Smooth muscle cell of bladder (primary cell): ENCODE results near the gene KRTAP9-9. TPM values are rescaled to one million over a fixed set of nuclear protein-coding genes. Genes with fewer than 3 reads are reported as not detected.

ENCODE experiments used
- total RNA-seq: library from RNA; depleted of rRNA; stranded (reverse); fragments of >200 nt; gene quantifications from 2 replicates; pipeline ENCODE4 v1.2.3, GENCODE V29; 2014

The KRTAP9-9 gene
- not detected in 2 replicates for total RNA-seq

DNA sequence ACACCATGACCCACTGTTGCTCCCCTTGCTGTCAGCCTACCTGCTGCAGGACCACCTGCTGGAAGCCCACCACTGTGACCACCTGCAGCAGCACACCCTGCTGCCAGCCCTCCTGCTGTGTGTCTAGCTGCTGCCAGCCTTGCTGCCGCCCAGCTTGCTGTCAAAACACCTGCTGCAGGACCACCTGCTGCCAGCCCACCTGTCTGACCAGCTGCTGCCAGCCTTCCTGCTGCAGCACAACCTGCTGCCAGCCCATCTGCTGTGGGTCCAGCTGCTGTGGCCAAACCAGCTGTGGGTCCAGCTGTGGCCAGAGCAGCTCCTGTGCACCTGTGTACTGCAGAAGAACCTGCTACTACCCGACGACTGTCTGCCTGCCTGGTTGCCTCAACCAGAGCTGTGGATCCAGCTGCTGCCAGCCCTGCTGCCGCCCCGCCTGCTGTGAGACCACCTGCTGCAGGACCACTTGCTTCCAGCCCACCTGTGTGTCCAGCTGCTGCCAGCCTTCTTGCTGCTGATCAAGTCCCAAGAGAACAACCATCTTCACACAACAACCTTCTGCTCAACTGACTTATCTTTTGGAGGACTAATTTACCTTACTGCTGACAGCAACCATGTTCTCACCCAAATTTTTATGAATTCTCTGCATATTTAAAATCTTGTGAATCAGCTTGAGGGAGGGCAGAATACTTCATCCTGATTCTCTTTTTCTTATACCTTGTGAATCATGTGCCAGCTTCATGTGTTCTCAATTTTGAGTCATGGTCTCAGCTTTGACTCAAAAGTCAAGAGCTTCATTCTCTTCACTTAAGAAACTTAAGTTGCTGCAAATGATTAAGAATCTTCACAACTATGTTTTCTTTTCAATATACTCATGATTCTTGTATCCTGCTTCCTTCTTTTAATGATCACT lies at the start of gene KRTAP9-9:
KRTAP9-9 (plus strand) TSS at position 4 of the 910 bp plus-strand sequence.

DNA sequence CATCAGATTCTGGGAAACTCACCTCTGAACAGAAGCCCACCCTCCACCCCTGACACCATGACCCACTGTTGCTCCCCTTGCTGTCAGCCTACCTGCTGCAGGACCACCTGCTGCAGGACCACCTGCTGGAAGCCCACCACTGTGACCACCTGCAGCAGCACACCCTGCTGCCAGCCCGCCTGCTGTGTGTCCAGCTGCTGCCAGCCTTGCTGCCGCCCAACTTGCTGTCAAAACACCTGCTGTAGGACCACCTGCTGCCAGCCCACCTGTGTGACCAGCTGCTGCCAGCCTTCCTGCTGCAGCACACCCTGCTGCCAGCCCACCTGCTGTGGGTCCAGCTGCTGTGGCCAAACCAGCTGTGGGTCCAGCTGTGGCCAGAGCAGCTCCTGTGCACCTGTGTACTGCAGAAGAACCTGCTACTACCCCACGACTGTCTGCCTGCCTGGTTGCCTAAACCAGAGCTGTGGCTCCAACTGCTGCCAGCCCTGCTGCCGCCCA lies 28.5 kb upstream of the KRTAP9-9 start, which contains the start of gene KRTAP9-2:
KRTAP9-2 (plus strand) TSS at position 51 of the 498 bp plus-strand sequence; CDS start at position 58, 7 bp downstream.

DNA sequence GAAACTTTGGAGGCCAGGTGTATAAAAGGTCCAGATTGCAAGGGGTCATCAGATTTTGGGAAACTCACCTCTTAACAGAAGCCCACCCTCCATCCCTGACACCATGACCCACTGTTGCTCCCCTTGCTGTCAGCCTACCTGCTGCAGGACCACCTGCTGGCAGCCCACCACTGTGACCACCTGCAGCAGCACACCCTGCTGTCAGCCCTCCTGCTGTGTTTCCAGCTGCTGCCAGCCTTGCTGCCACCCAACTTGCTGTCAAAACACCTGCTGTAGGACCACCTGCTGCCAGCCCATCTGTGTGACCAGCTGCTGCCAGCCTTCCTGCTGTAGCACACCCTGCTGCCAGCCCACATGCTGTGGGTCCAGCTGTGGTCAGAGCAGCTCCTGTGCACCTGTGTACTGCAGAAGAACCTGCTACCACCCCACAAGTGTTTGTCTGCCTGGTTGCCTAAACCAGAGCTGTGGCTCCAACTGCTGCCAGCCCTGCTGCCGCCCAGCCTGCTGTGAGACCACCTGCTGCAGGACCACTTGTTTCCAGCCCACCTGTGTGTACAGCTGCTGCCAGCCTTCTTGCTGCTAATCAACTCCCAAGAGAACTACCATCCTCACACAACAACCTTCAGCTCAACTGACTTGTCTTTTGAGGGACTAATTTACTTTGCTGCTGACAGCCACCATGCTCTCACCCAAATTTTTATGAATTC lies 22.6 kb upstream of the KRTAP9-9 start, which contains the start of gene KRTAP9-3:
KRTAP9-3 (plus strand) TSS at position 51 of the 707 bp plus-strand sequence; CDS start at position 104, 53 bp downstream.

DNA sequence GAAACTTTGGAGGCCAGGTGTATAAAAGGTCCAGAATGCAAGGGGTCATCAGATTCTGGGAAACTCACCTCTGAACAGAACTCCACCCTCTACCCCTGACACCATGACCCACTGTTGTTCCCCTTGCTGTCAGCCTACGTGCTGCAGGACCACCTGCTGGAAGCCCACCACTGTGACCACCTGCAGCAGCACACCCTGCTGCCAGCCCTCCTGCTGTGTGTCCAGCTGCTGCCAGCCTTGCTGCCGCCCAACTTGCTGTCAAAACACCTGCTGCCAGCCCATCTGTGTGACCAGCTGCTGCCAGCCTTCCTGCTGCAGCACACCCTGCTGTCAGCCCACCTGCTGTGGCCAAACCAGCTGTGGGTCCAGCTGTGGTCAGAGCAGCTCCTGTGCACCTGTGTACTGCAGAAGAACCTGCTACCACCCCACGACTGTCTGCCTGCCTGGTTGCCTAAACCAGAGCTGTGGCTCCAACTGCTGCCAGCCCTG lies 17.2 kb upstream of the KRTAP9-9 start, which contains the start of gene KRTAP9-8:
KRTAP9-8 (plus strand) TSS at position 51 of the 489 bp plus-strand sequence; CDS start at position 104, 53 bp downstream.

DNA sequence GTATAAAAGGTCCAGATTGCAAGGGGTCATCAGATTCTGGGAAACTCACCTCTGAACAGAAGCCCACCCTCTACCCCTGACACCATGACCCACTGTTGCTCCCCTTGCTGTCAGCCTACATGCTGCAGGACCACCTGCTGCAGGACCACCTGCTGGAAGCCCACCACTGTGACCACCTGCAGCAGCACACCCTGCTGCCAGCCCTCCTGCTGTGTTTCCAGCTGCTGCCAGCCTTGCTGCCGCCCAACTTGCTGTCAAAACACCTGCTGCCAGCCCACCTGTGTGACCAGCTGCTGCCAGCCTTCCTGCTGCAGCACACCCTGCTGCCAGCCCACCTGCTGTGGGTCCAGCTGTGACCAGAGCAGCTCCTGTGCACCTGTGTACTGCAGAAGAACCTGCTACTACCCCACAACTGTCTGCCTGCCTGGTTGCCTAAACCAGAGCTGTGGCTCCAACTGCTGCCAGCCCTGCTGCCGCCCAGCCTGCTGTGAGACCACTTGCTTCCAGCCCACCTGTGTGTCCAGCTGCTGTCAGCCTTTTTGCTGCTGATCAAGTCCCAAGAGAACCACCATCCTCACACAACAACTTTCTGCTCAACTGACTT lies 5.4 kb upstream of the KRTAP9-9 start, which contains the start of gene KRTAP9-4:
KRTAP9-4 (plus strand) TSS at position 51 of the 604 bp plus-strand sequence; CDS start at position 85, 34 bp downstream.

DNA sequence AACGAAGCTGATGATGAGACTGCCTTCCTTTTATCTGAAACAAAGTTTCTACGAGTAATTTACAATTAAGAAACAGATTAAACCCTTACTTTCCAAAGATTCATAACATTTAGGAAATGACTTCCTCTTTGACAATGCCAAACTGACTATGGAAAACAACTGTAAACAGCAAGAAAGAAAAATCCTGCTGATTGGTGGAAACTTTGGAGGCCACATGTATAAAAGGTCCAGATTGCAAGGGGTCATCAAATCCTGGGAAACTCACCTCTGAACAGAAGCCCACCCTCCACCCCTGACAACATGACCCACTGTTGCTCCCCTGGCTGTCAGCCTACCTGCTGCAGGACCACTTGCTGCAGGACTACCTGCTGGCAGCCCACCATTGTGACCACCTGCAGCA lies 9.9 kb downstream of the KRTAP9-9 start, which contains the start of gene KRTAP9-6:
KRTAP9-6 (plus strand) TSS at position 301 of the 400 bp plus-strand sequence; CDS start at position 301, 0 bp downstream.

DNA sequence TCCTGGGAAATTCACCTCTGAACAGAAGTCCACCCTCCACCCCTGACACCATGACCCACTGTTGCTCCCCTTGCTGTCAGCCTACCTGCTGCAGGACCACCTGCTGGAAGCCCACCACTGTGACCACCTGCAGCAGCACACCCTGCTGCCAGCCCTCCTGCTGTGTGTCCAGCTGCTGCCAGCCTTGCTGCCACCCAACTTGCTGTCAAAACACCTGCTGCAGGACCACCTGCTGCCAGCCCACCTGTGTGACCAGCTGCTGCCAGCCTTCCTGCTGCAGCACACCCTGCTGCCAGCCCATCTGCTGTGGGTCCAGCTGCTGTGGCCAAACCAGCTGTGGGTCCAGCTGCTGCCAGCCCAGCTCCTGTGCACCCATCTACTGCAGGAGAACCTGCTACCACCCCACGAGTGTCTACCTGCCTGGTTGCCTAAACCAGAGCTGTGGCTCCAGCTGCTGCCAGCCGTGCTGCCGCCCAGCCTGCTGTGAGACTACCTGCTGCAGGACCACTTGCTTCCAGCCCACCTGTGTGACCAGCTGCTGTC lies 20.5 kb downstream of the KRTAP9-9 start, which contains the start of gene KRTAP9-7:
KRTAP9-7 (plus strand) TSS at position 51 of the 543 bp plus-strand sequence; CDS start at position 51, 0 bp downstream.

DNA sequence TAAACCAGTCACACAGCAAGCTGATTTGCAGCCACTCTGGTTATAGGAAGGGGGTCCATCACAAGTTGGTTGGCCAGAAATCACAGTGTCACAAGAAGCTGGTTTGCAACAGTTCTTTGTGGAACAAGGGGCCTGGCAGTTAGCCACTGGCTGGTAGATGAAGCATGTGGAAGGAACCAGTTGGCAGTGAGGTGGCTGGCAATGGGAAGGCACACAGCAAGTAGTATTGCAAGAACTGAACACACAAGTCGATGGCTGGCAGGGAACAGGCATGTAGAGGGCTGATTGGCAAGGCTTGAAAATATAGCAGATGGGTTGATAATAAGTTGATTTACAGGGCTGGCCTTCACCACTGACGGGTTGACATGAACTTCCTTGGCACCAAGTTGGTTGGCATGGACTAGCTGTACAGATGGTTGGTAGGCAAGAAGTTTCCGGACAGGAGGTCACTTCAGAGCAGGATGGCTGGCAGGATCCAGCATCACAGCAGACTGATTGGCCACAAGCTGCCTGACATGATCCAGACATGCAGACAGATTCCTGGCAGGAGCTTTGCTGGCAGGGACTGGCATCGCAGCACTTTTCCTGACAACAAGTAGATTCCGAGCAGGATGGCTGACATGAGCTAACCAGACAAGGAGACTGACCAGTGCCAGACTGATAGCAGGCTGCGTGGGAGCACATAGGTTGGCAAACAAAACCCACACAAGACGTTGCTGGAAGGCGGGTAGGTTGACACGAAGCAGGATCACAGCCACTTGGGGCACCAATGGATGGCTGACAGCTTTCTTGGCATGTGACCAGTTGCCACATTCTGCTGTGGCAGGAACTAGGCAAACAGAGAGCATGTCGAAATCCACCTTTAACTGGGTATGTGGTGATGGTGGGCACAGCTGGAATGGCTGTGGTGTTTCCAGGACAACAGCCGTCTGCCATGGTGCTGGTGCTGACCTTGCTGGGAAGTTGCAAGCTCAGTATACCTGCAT lies 47.0 kb downstream of the KRTAP9-9 start, which contains the start of gene KRTAP29-1:
KRTAP29-1 (minus strand) TSS at position 936 of the 986 bp plus-strand sequence; CDS start at position 936, 0 bp downstream.

Other genes with a start within 250 kb of the KRTAP9-9 start
- not detected in 2 replicates for gene KRTAP3-1, start 246.3 kb upstream of the KRTAP9-9 start, total RNA-seq
- gene KRTAP1-5, start 228.2 kb upstream of the KRTAP9-9 start, total RNA-seq: 0.57 and 0.83 TPM in 2 replicates
- not detected in 2 replicates for gene KRTAP1-4, start 225.2 kb upstream of the KRTAP9-9 start, total RNA-seq
- gene KRTAP1-3, start 220.5 kb upstream of the KRTAP9-9 start, total RNA-seq: not detected in 2 replicates
- not detected in 2 replicates for gene KRTAP1-1, start 213.9 kb upstream of the KRTAP9-9 start, total RNA-seq
- not detected in 2 replicates for gene KRTAP2-1, start 208.1 kb upstream of the KRTAP9-9 start, total RNA-seq
- gene KRTAP2-2, start 200.2 kb upstream of the KRTAP9-9 start, total RNA-seq: not detected in 2 replicates
- not detected in 2 replicates for gene KRTAP2-3, start 195.3 kb upstream of the KRTAP9-9 start, total RNA-seq
- gene KRTAP2-4, start 189.5 kb upstream of the KRTAP9-9 start, total RNA-seq: not detected in 2 replicates
- gene KRTAP4-7, start 171.2 kb upstream of the KRTAP9-9 start, total RNA-seq: not detected in 2 replicates
- gene KRTAP4-8, start 157.2 kb upstream of the KRTAP9-9 start, total RNA-seq: not detected in 2 replicates
- not detected in 2 replicates for gene KRTAP4-16, start 153.2 kb upstream of the KRTAP9-9 start, total RNA-seq
- not detected in 2 replicates for gene KRTAP4-9, start 150.0 kb upstream of the KRTAP9-9 start, total RNA-seq
- not detected in 2 replicates for gene KRTAP4-11, start 137.0 kb upstream of the KRTAP9-9 start, total RNA-seq
- not detected in 2 replicates for gene KRTAP4-12, start 131.2 kb upstream of the KRTAP9-9 start, total RNA-seq
- gene KRTAP4-6, start 114.8 kb upstream of the KRTAP9-9 start, total RNA-seq: not detected in 2 replicates
- gene KRTAP4-5, start 105.6 kb upstream of the KRTAP9-9 start, total RNA-seq: not detected in 2 replicates
- gene KRTAP4-4, start 94.6 kb upstream of the KRTAP9-9 start, total RNA-seq: not detected in 2 replicates
- gene KRTAP4-3, start 87.2 kb upstream of the KRTAP9-9 start, total RNA-seq: not detected in 2 replicates
- gene KRTAP4-2, start 77.2 kb upstream of the KRTAP9-9 start, total RNA-seq: not detected in 2 replicates
- gene KRTAP4-1, start 70.5 kb upstream of the KRTAP9-9 start, total RNA-seq: not detected in 2 replicates
- gene KRTAP9-1, start 65.5 kb upstream of the KRTAP9-9 start, total RNA-seq: not detected in 2 replicates
- not detected in 2 replicates for gene KRTAP9-2, start 28.7 kb upstream of the KRTAP9-9 start, total RNA-seq
- not detected in 2 replicates for gene KRTAP9-3, start 22.9 kb upstream of the KRTAP9-9 start, total RNA-seq
- not detected in 2 replicates for gene KRTAP9-8, start 17.4 kb upstream of the KRTAP9-9 start, total RNA-seq
- not detected in 2 replicates for gene KRTAP9-4, start 5.7 kb upstream of the KRTAP9-9 start, total RNA-seq
- not detected in 2 replicates for gene KRTAP9-6, start 10.0 kb downstream of the KRTAP9-9 start, total RNA-seq
- gene KRTAP9-7, start 20.3 kb downstream of the KRTAP9-9 start, total RNA-seq: not detected in 2 replicates
- not detected in 2 replicates for gene KRTAP29-1, start 47.5 kb downstream of the KRTAP9-9 start, total RNA-seq
- gene KRTAP16-1, start 53.9 kb downstream of the KRTAP9-9 start, total RNA-seq: not detected in 2 replicates
- not detected in 2 replicates for gene KRTAP17-1, start 60.3 kb downstream of the KRTAP9-9 start, total RNA-seq
- not detected in 2 replicates for gene KRT33A, start 95.4 kb downstream of the KRTAP9-9 start, total RNA-seq
- gene KRT33B, start 114.4 kb downstream of the KRTAP9-9 start, total RNA-seq: 0.14 and 0.18 TPM in 2 replicates
- 1.00 and 1.3 TPM in 2 replicates for gene KRT34, start 126.9 kb downstream of the KRTAP9-9 start, total RNA-seq
- gene KRT31, start 142.2 kb downstream of the KRTAP9-9 start, total RNA-seq: not detected in 2 replicates
- not detected in 2 replicates for gene KRT37, start 169.2 kb downstream of the KRTAP9-9 start, total RNA-seq
- gene KRT38, start 185.6 kb downstream of the KRTAP9-9 start, total RNA-seq: 0.09 and 0.14 TPM in 2 replicates
- gene KRT32, start 212.0 kb downstream of the KRTAP9-9 start, total RNA-seq: under 0.01 TPM in 1 of 2 replicates, not detected in the other
- gene KRT35, start 225.8 kb downstream of the KRTAP9-9 start, total RNA-seq: not detected in 2 replicates
- not detected in 2 replicates for gene KRT36, start 234.5 kb downstream of the KRTAP9-9 start, total RNA-seq